ENCODE measurements around the gene MS4A12.

GRCh38 chr11:60447846-60448245 lies 44.7 kb upstream of the MS4A12 start:
- TF ChIP-seq EZH2 (IDR thresholded peaks at IDR 0.05; ENCODE audit: insufficient read depth, low read length) (no peak), CTCF (IDR thresholded peaks at IDR 0.05; ENCODE audit: insufficient read depth, low read depth, low read length) (no peak)
